Fibroblast of skin of left quadriceps (primary cell): ENCODE data around the gene BRD1.

ENCODE experiments used
- DNase-seq, 2 experiments: peaks; one replicate each; pipeline ENCODE4 v3.0.0-alpha.2; 2013; ENCODE audit warnings: low read depth in 2 of 2

BRD1 gene

GRCh38 chr22:49827853-49828598, at the start of gene BRD1:
BRD1 (minus strand) TSS chr22:49827873; CDS start chr22:49824317, 3,556 bp downstream.
- peak; percentile 35 to 36 for DNase-seq

GRCh38 chr22:49873228-49873940, 45.7 kb upstream of the BRD1 start:
- no peak for DNase-seq

- DNase-seq: no peak
Measured at GRCh38 chr22:49872347-49872746, 44.7 kb upstream of the BRD1 start.

GRCh38 chr22:49871482-49871881, 43.8 kb upstream of the BRD1 start:
- DNase-seq: no peak

- DNase-seq: no peak
Measured at GRCh38 chr22:49869845-49870712, 42.4 kb upstream of the BRD1 start.

- no peak for DNase-seq
Measured at GRCh38 chr22:49869086-49869830, 41.6 kb upstream of the BRD1 start.

- DNase-seq: no peak
Measured at GRCh38 chr22:49867303-49868265, 39.9 kb upstream of the BRD1 start.

GRCh38 chr22:49866646-49867045, 39.0 kb upstream of the BRD1 start:
- no peak for DNase-seq

GRCh38 chr22:49866134-49866533, 38.5 kb upstream of the BRD1 start:
- DNase-seq: no peak

GRCh38 chr22:49865156-49865555, 37.5 kb upstream of the BRD1 start:
- no peak for DNase-seq

- DNase-seq: no peak
Measured at GRCh38 chr22:49863931-49864330, 36.3 kb upstream of the BRD1 start.

- no peak for DNase-seq
Measured at GRCh38 chr22:49862496-49862776, 34.8 kb upstream of the BRD1 start.

GRCh38 chr22:49861642-49862495, 34.2 kb upstream of the BRD1 start:
- no peak for DNase-seq

- no peak for DNase-seq
Measured at GRCh38 chr22:49858827-49859226, 31.2 kb upstream of the BRD1 start.

- DNase-seq: no peak
Measured at GRCh38 chr22:49856766-49857618, 29.3 kb upstream of the BRD1 start.

- DNase-seq: no peak
Measured at GRCh38 chr22:49856343-49856742, 28.7 kb upstream of the BRD1 start.

- no peak for DNase-seq
Measured at GRCh38 chr22:49855251-49855911, 27.7 kb upstream of the BRD1 start.
